Activated naive CD8-positive, alpha-beta T cell (primary cell): Measurements from ENCODE around the gene HNRNPUL2.
"Not testable (repeated sequence)": the region's sequence is repeated elsewhere in the genome, so short reads cannot be mapped to it uniquely, and the experiment has no call there.

Experiments used
- H3K27ac Mint-ChIP-seq: one replicate; pipeline ENCODE4 v1.8.0; 2021; ENCODE audit warnings: mixed read lengths
- H3K27me3 Mint-ChIP-seq: one replicate; pipeline ENCODE4 v1.8.0; 2021; ENCODE audit warnings: mixed read lengths
- H3K36me3 Mint-ChIP-seq: one replicate; pipeline ENCODE4 v1.8.0; 2021; ENCODE audit warnings: mixed read lengths
- H3K4me1 Mint-ChIP-seq: one replicate; pipeline ENCODE4 v1.8.0; 2021; ENCODE audit warnings: low read depth, mixed read lengths
- H3K4me3 Mint-ChIP-seq: one replicate; pipeline ENCODE4 v1.8.0; 2021; ENCODE audit warnings: mild to moderate bottlenecking, mixed read lengths
- H3K9me3 Mint-ChIP-seq: one replicate; pipeline ENCODE4 v1.8.0; 2021; ENCODE audit warnings: low read depth, mixed read lengths

The HNRNPUL2 gene

DNA sequence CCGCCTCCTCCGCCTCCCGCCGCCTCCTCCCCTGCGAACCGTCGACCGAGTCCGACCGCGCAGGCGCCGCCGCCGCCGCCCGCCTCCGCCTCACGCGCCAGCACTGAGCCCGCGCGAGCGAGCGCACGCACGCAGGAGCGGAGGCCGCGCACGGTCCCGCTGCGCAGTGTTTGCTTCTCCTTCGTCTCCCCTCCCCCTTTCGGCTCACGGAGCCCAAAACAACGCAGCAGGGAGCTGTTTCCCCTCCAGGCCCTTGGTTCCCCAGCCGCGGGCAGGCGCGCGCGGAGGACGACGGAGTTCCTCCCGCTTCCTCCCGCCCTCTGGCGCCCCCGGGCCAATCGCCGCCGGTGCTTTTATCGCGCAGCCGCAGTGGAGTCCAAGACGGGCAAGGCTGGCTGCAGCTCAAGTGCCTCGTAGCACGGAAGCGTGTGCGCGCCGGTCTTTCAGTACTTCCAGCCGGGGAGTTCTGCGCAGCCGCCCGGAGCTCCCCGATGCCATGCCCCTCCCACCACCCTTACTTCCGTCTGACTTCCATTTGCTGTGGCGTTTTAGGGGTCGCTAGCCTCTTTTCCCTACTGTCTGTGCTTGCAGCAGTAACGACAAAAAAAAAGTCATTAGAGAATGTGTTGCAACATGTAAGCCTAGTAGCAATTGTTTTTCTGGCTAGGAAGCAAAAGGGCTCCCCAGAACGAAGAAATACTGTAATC is at the start of gene HNRNPUL2:
TSS of gene HNRNPUL2 (minus strand) at position 293 of the 707 bp plus-strand sequence. CDS start 301 bp downstream, outside the sequence.
- no peaks in the 10 kb centered on the region for H3K27me3 Mint-ChIP-seq
- H3K9me3 Mint-ChIP-seq: no peaks in the 10 kb centered on the region
- peaks cover 49% of the 10 kb centered on the region for H3K4me1 Mint-ChIP-seq
- H3K4me3 Mint-ChIP-seq: peak within 1 kb of the TSS; percentile 96
- peak within 1 kb of the TSS; percentile 98 for H3K27ac Mint-ChIP-seq
- peaks cover 20% of the 10 kb centered on the region for H3K36me3 Mint-ChIP-seq

DNA sequence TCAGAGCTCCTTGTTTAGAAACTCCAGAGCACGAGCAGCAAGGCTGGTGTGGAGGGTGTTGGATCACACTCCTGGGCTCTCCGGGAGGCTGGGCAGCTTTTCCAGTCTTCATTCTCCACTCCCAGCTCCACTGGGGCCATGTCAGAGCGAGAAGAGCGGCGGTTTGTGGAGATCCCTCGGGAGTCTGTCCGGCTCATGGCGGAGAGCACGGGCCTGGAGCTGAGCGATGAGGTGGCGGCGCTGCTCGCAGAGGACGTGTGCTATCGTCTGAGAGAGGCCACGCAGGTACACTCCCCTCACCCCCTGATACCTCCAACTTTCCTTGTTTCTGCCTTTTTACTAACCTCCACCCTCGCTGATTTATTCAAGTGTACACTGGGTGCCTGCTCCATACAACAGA is 48.4 kb upstream of the HNRNPUL2 start:
- no peak overlapping the region for H3K4me3 Mint-ChIP-seq
- peaks cover 14% of the 10 kb centered on the region for H3K4me1 Mint-ChIP-seq
- no peak overlapping the region for H3K27ac Mint-ChIP-seq
- no peaks in the 10 kb centered on the region for H3K27me3 Mint-ChIP-seq
- no peaks in the 10 kb centered on the region for H3K36me3 Mint-ChIP-seq
- H3K9me3 Mint-ChIP-seq: no peaks in the 10 kb centered on the region

DNA sequence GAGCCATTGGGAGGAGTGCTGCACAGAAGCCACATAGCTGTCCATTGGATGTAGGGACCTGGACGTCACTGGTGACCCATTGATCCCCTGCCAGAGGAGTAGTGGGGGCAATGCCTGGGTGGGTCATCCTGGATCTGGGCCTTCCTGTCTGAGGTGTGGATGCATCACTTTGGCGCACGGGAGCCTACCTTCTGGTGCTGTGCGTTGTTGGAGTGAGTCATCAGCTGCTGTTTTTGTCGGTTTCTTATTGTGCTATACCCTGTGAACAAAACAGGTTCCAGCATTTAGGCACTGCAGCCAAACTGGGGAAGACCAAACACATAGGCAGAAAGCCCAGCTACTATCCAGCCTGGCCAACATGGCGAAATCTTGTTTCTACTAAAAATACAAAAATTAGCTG is 47.1 kb upstream of the HNRNPUL2 start:
- Mint-ChIP-seq H3K9me3 (no peaks in the 10 kb centered on the region), H3K27me3 (no peaks in the 10 kb centered on the region), H3K36me3 (no peaks in the 10 kb centered on the region), H3K4me1 (peaks cover 26% of the 10 kb centered on the region), H3K27ac (no peak overlapping the region), H3K4me3 (no peak overlapping the region)

DNA sequence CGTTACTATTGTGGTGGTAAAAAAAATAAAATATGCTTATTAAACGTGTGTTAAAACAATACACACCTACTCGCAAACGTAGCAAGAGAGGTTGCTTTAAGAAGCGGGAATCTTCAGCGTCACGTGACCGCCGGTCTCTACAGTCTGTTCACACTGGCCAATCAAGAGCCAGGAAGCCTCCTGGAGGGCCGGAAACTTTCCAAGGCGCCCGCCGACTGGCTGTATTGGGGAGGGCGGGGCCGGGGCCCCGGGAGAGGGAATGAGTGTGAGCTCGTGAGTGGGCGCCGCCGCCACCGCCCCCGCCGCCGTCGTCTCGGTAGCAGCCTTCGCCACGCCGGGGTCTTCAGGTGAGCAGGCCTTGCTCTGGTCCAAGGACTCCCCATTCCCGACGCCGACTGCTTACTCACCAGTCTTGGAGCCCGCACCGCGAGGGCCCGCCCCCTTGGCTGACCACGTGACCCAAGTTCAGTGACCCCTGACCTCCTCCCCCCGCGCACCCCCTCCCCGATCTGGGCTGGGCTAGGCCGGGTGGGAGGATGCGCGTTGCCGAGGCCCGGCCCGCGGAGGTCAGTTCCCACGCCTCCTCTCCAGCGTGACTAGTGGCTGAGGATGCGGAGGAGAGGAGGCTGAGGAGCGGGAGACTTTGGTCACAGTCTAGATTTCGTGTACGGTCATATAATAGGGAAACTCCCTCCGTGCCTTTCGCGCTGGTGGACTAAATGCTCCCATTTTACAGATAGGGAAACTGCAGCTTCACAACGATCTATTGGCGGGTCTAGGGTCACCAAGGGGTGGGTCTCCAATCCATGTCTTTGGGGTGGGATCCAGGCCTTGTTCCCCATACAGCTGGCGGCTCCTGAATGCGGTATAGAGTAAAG is 44.1 kb upstream of the HNRNPUL2 start, which contains the start of gene TAF6L:
TSS of gene TAF6L (plus strand) at position 253 of the 878 bp plus-strand sequence. CDS start 4,388 bp downstream, outside the sequence.
- no peaks in the 10 kb centered on the region for H3K27me3 Mint-ChIP-seq
- no peaks in the 10 kb centered on the region for H3K9me3 Mint-ChIP-seq
- H3K27ac Mint-ChIP-seq: peak within 1 kb of the TSS; percentile 97
- H3K4me3 Mint-ChIP-seq: peak within 1 kb of the TSS; percentile 92
- no peaks in the 10 kb centered on the region for H3K36me3 Mint-ChIP-seq
- peaks cover 24% of the 10 kb centered on the region for H3K4me1 Mint-ChIP-seq

DNA sequence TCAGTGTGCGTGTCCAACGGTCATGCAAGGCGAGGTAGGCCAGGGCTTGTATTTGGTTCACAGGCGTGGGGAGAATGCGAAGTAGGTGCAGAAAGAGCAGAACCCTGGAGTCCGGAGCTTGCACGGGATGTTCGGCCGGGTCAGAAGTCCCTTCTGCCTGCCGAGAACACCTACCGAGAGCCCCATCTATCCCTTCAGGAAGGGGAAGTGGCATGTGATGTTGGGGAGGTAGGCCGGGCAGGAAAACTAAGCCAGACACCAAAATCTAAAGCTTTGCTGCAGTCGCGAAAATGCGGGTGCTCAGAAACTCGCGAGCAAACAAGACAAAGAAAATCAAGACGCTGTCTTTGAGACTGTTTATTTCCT is 43.5 kb upstream of the HNRNPUL2 start:
- Mint-ChIP-seq H3K4me3 (peak overlapping the region; percentile 92), H3K36me3 (no peaks in the 10 kb centered on the region), H3K27me3 (no peaks in the 10 kb centered on the region), H3K9me3 (no peaks in the 10 kb centered on the region), H3K27ac (peak overlapping the region; percentile 97), H3K4me1 (peaks cover 24% of the 10 kb centered on the region)

DNA sequence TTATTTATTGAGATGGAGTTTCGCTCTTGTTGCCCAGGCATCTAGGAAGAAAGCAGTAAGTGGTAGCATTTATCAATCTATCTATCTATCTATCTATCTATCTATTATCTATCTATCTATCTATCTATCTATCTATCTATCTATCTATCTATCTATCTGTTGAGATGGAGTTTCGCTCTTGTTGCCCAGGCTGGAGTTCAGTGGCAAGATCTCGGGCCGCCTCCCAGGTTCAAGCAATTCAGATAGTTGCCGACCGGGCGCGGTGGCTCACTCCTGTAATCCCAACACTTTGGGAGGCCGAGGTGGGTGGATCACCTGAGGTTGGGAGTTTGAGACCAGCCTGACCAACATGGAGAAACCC is 33.6 kb upstream of the HNRNPUL2 start:
- not testable (repeated sequence) for H3K36me3 Mint-ChIP-seq

DNA sequence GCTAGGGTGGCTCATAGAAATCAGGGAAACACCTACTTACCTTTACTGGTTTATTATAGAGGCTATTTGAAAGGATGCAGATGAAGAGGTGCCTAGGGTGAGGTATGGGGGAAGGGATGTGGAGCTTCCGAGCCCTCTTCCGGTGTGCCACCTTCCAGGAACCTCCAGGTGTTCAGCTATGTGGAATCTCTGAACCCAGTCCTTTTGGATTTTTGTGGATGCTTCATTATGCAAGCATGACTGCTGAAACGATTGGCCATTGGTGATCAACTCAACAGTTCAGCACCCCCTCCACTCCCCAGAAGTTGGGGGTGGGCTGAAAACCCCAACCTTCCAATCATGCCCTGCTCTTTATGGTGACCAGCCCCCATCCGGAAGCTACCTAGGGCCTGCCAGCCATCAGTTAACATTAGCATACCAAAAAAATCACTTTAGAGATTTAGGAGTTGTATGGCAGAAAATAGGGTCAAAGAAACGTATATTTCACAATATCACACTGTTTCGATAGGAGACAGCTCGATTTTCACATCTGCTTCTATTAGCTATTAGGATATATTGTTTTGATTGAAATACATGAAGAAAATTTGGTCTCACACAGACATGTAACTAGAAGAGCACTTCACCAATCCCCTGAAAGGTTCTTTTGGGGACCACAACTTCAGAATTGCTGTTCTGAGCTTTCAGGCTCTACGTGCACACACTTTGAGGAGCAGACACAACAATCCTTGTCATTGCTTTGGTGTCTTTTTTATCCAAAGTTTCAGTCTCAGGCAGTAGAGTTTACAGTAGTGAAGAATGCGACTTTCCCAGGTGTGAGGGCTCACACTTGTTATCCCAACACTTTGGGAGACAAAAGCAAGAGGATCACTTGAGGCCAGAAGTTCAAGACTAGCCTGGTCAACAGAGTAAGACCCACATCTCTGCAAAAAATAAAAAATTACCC is 30.9 kb upstream of the HNRNPUL2 start:
- Mint-ChIP-seq H3K27me3 (no peaks in the 10 kb centered on the region), H3K27ac (no peak overlapping the region)

More for the DNA sequence above, 33.6 kb upstream of the HNRNPUL2 start:
- H3K27me3 Mint-ChIP-seq, H3K27ac Mint-ChIP-seq, H3K9me3 Mint-ChIP-seq: not testable (repeated sequence)
- Mint-ChIP-seq H3K4me3 (peak overlapping the region; percentile 98), H3K4me1 (peaks cover 22% of the 10 kb centered on the region)

DNA sequence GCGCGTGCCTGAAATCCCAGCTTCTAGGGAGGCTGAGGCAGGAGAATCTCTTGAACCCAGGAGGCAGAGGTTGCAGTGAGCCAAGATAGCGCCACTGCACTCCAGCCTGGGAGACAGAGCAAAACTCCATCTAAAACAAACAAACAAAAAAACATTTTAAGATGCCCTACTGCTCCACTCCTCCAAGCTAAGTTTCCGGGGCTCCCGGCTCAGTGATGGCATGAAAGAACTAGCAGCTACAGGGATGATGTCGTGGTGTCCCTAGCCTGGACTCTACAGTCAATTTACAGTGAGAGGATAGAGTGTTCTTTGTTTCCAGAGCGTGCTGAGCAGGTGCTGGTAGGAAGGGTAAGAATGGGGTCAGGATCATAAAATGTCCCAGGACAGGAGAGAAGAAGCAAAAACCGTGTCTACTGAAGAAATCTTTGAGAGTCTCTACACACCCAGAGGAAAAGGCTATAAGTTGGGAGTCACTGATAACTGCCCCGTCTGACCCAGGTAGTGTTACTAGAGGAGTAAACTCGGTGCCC is 27.9 kb upstream of the HNRNPUL2 start:
- Mint-ChIP-seq H3K36me3 (peaks cover 2% of the 10 kb centered on the region), H3K4me3 (peak overlapping the region; percentile 68), H3K27me3 (no peaks in the 10 kb centered on the region), H3K9me3 (no peaks in the 10 kb centered on the region), H3K4me1 (peaks cover 19% of the 10 kb centered on the region), H3K27ac (no peak overlapping the region)

More for the DNA sequence above, 30.9 kb upstream of the HNRNPUL2 start:
- no peaks in the 10 kb centered on the region for H3K9me3 Mint-ChIP-seq
- peaks cover 18% of the 10 kb centered on the region for H3K4me1 Mint-ChIP-seq
- no peak overlapping the region for H3K4me3 Mint-ChIP-seq
- H3K36me3 Mint-ChIP-seq: peaks cover 2% of the 10 kb centered on the region

DNA sequence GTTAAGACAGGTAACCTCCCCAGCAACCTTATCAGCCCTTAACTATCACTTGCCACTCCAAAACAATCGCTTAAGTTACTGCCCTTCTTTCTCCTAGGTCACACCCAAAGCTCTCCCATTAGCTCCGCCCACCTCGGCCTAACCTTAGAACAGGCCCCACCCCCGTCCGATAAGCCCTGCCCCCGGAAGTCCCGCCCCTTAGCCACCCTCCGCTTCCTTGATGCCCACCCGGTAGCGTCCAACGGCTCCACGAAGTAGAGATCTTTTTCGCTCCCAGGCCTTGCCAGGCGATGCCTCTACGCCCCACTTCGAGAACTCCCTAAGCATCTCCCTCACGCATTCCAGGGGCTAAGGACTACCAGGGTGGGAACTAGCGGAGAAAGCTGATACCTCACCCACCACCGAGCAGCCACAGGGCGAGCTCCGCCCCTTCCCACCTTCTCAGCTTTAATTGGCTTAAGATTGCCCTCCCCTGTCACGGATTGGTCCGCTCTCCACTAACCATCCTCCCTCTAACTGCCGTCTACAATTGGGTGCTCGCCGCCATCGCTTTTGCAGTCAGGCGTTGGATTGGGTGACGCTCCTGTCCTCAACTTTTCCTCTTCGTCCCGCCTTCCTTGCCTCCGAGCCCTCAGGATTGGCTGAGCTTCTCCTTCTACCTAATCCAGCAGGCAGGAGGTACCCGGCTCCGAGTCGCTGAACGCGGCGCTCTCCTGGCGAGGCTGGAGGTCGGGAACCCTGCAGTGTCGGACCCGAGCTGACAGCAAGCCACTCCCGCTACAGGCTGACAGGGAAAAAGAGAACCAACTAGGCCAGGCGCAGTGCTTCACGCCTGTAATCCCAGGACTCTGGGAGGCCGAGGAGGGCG is 26.7 kb upstream of the HNRNPUL2 start, which contains the start of gene ZBTB3:
TSS of gene ZBTB3 (minus strand) at position 425 of the 868 bp plus-strand sequence. CDS start 496 bp downstream, outside the sequence.
- Mint-ChIP-seq H3K27ac (peak within 1 kb of the TSS; percentile 98), H3K4me3 (peak within 1 kb of the TSS; percentile 97), H3K36me3 (peaks cover 2% of the 10 kb centered on the region), H3K4me1 (peaks cover 26% of the 10 kb centered on the region), H3K9me3 (no peaks in the 10 kb centered on the region), H3K27me3 (no peaks in the 10 kb centered on the region)

DNA sequence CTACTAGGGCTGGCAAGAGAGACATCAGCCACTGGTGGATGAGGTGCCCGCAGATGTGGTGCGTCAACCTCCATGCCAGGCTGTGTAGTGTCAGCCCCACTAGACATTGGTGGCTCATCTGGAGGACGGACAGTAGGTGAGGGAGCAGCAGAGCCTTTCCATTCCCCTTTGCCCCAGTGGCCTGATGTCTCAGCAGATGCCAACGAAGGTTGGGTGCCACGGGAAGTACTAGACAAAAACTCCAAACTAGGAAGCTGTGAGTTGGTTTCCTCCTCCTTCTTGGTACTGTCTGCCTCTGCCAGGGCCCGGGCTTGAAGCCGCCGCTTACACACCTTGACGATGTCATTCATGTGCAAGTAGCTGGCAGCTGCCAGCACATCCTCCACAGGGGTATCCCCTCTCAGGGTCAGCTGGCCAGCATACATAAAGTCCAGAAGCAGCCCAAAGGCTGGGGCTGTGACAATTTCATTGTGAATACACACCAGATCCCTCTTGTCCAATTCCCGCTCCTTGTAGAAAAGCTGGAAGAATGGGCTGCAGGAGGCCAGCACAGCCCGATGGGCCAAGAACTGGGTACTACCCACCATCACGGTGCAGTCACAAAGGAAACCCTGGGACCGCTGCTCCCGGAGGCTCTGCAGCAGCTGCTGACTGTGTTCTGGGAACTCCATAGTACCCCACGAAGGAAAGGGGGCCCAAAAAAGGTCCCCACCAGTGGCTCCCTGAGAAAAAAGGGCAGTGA is 25.9 kb upstream of the HNRNPUL2 start:
- H3K27me3 Mint-ChIP-seq: no peaks in the 10 kb centered on the region
- H3K36me3 Mint-ChIP-seq: peaks cover 4% of the 10 kb centered on the region
- H3K9me3 Mint-ChIP-seq: no peaks in the 10 kb centered on the region
- peak overlapping the region; percentile 98 for H3K27ac Mint-ChIP-seq
- H3K4me3 Mint-ChIP-seq: peak overlapping the region; percentile 97
- H3K4me1 Mint-ChIP-seq: peaks cover 29% of the 10 kb centered on the region

DNA sequence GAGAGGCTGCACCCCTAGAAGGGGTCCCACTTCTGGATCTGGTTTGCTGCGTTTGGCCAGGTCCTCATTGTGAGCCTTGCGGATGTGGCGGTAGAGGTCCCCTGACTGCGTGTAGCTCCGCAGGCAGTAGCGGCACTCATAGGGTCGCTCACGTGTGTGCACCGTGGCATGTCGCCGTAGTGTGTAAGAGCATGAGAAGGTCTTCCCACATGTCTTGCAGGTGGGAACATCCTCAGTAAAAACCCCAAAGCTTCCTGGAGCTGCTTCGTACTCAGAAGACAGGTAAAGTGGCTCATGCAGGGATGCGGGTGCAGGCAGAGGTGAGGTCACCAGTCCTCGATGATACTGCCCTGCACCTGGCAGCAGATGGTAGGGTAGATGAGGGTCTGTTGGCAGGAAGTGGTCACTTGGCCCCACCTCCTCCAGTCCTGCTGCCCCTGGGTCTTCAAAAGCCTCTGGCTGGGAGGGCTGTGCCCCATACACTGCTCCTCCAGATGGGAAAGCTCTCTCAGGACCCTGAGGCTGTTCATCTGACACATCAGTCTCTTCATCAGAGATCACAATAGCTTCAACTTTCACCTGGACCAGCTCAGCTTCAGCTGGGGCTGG is 25.0 kb upstream of the HNRNPUL2 start:
- Mint-ChIP-seq H3K9me3 (no peaks in the 10 kb centered on the region), H3K27ac (peak overlapping the region; percentile 46), H3K27me3 (no peaks in the 10 kb centered on the region), H3K4me1 (peaks cover 31% of the 10 kb centered on the region), H3K4me3 (peak overlapping the region; percentile 97), H3K36me3 (peaks cover 4% of the 10 kb centered on the region)

DNA sequence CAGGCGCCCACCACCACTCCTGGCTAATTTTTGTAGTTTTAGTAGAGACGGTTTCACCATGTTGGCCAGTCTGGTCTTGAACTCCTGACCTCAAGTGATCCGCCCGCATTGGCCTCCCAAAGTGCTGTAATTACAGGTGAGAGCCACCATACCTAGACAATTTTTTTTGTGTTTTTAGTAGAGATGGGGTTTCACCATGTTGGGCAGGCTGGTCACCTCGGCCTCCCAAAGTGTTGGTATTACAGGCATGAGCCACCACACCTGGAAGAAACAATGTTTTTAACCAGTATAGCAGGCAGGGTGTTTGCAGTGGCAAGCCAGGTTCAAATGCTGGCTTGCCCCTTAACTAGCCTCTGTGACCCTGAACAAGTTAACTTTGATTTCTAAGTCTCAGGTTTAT is 22.7 kb upstream of the HNRNPUL2 start:
- not testable (repeated sequence) for H3K27me3 Mint-ChIP-seq, H3K36me3 Mint-ChIP-seq, H3K27ac Mint-ChIP-seq, H3K9me3 Mint-ChIP-seq, H3K4me3 Mint-ChIP-seq
- peaks cover 31% of the 10 kb centered on the region for H3K4me1 Mint-ChIP-seq
